Middle frontal gyrus (tissue), 1 donor: ENCODE results near the gene RAB8B.

Experiments
- DNase-seq: peaks from one replicate; pipeline ENCODE4 v3.0.0-alpha.2; 2015; ENCODE audit warnings: low spot score; ENCODE audit errors: extremely low spot score

Gene RAB8B

GRCh38 chr15:63264688-63265293, 75.4 kb downstream of the RAB8B start:
- DNase-seq: no peak

- DNase-seq: no peak
Measured at GRCh38 chr15:63274427-63274826, 85.0 kb downstream of the RAB8B start.

GRCh38 chr15:63276342-63277037, 87.1 kb downstream of the RAB8B start:
- no peak for DNase-seq

GRCh38 chr15:63277038-63277892, 87.9 kb downstream of the RAB8B start, which contains the start of gene APH1B:
APH1B (plus strand) TSS chr15:63277605; CDS start chr15:63277624, 19 bp downstream.
- no peak for DNase-seq

- DNase-seq: no peak
Measured at GRCh38 chr15:63277893-63278456, 88.6 kb downstream of the RAB8B start.

- no peak for DNase-seq
Measured at GRCh38 chr15:63283126-63283525, 93.7 kb downstream of the RAB8B start.

- DNase-seq: no peak
Measured at GRCh38 chr15:63284335-63284734, 94.9 kb downstream of the RAB8B start.

- DNase-seq: no peak
Measured at GRCh38 chr15:63287109-63287508, 97.7 kb downstream of the RAB8B start.

GRCh38 chr15:63288342-63288741, 98.9 kb downstream of the RAB8B start:
- DNase-seq: no peak

- DNase-seq: peak; percentile 66
Measured at GRCh38 chr15:63288778-63289378, 99.5 kb downstream of the RAB8B start.

- no peak for DNase-seq
Measured at GRCh38 chr15:63291507-63291906, 102.1 kb downstream of the RAB8B start.

- no peak for DNase-seq
Measured at GRCh38 chr15:63292241-63292640, 102.8 kb downstream of the RAB8B start.

- DNase-seq: no peak
Measured at GRCh38 chr15:63292771-63293170, 103.4 kb downstream of the RAB8B start.

- DNase-seq: no peak
Measured at GRCh38 chr15:63294359-63294758, 105.0 kb downstream of the RAB8B start.

- no peak for DNase-seq
Measured at GRCh38 chr15:63295341-63295740, 105.9 kb downstream of the RAB8B start.

GRCh38 chr15:63296195-63296594, 106.8 kb downstream of the RAB8B start:
- DNase-seq: no peak

GRCh38 chr15:63299943-63300575, 110.7 kb downstream of the RAB8B start:
- DNase-seq: no peak

GRCh38 chr15:63301088-63301487, 111.7 kb downstream of the RAB8B start:
- no peak for DNase-seq

- no peak for DNase-seq
Measured at GRCh38 chr15:63305260-63305659, 115.9 kb downstream of the RAB8B start.

GRCh38 chr15:63306492-63307073, 117.2 kb downstream of the RAB8B start:
- DNase-seq: no peak

- no peak for DNase-seq
Measured at GRCh38 chr15:63308491-63308890, 119.1 kb downstream of the RAB8B start.
